Kasumi-1 (cell line): ENCODE measurements around the gene TMEM72.

ENCODE experiments used
- DNase-seq, 2 experiments: peaks; one replicate each; lab custom pipeline; 2025; lab: John Stamatoyannopoulos, UW

TMEM72 gene

GRCh38 chr10:44890696-44891563 lies 20.2 kb upstream of the TMEM72 start:
- no peak for DNase-seq

- no peak for DNase-seq
These were observed 19.4 kb upstream of the TMEM72 start for GRCh38 chr10:44891721-44892120.

- DNase-seq = no peak
These were observed 17.3 kb upstream of the TMEM72 start for GRCh38 chr10:44893604-44894468.

- DNase-seq = no peak
These were observed 16.4 kb upstream of the TMEM72 start for GRCh38 chr10:44894691-44895090.

GRCh38 chr10:44895280-44895679 lies 15.9 kb upstream of the TMEM72 start:
- no peak for DNase-seq

GRCh38 chr10:44897049-44897448 lies 14.1 kb upstream of the TMEM72 start:
- no peak for DNase-seq

- no peak for DNase-seq
These were observed 12.5 kb upstream of the TMEM72 start for GRCh38 chr10:44898665-44899064.

- no peak for DNase-seq
These were observed 11.6 kb upstream of the TMEM72 start for GRCh38 chr10:44899450-44900080.

GRCh38 chr10:44902941-44903545 lies 8.1 kb upstream of the TMEM72 start:
- no peak for DNase-seq

GRCh38 chr10:44906486-44906885 lies 4.7 kb upstream of the TMEM72 start:
- no peak for DNase-seq

GRCh38 chr10:44907556-44907955 lies 3.6 kb upstream of the TMEM72 start:
- DNase-seq = no peak

- peak; percentile 52 to 64 for DNase-seq
These were observed 2.9 kb upstream of the TMEM72 start for GRCh38 chr10:44908066-44908749.

GRCh38 chr10:44908936-44909630 lies 2.1 kb upstream of the TMEM72 start:
- no peak for DNase-seq

- no peak for DNase-seq
These were observed 1.2 kb upstream of the TMEM72 start for GRCh38 chr10:44909910-44910309.

- no peak for DNase-seq
These were observed 535 bp upstream of the TMEM72 start for GRCh38 chr10:44910602-44911001.

- DNase-seq = no peak
These were observed 814 bp downstream of the TMEM72 start for GRCh38 chr10:44911951-44912350.

GRCh38 chr10:44913350-44914081 lies 2.4 kb downstream of the TMEM72 start:
- DNase-seq = peak; percentile 98 to 99

GRCh38 chr10:44914891-44915290 lies 3.8 kb downstream of the TMEM72 start:
- DNase-seq = no peak

GRCh38 chr10:44916429-44916828 lies 5.3 kb downstream of the TMEM72 start:
- no peak for DNase-seq

GRCh38 chr10:44917848-44918247 lies 6.7 kb downstream of the TMEM72 start:
- no peak for DNase-seq
